Measurements from ENCODE around the gene OR1D5.

The OR1D5 gene

GRCh38 chr17:3039736-3040135 is 23.7 kb downstream of the OR1D5 start:
- no peak for ATAC-seq
- TF ChIP-seq OSR1 (CRISPR knock-in tag; IDR thresholded peaks at IDR 0.05) = no peak
- no peak for TF ChIP-seq SNAI2 (CRISPR knock-in tag; IDR thresholded peaks at IDR 0.05)
- TF ChIP-seq CSRNP3 (CRISPR knock-in tag; IDR thresholded peaks at IDR 0.05) = no peak
- no peak for TF ChIP-seq PATZ1 (CRISPR knock-in tag; IDR thresholded peaks at IDR 0.05; ENCODE audit: borderline replicate concordance)
- no peak for TF ChIP-seq ZFP30 (CRISPR knock-in tag; IDR thresholded peaks at IDR 0.05)
- no peak for TF ChIP-seq CREB5 (CRISPR knock-in tag; IDR thresholded peaks at IDR 0.05; ENCODE audit: low read depth)
- no peak for TF ChIP-seq ARNTL (CRISPR knock-in tag; IDR thresholded peaks at IDR 0.05; ENCODE audit: borderline replicate concordance, low read depth)
- TF ChIP-seq POU6F1 (CRISPR knock-in tag; IDR thresholded peaks at IDR 0.05; ENCODE audit: borderline replicate concordance, low read depth) = no peak
- no peak for TF ChIP-seq ZNF8 (CRISPR knock-in tag; IDR thresholded peaks at IDR 0.05)
- TF ChIP-seq ZNF565 (CRISPR knock-in tag; conservative IDR thresholded peaks at IDR 0.05; ENCODE audit: low read depth) = no peak
- TF ChIP-seq CSDC2 (CRISPR knock-in tag; IDR thresholded peaks at IDR 0.05) = no peak
- no peak for TF ChIP-seq ZFP3 (CRISPR knock-in tag; IDR thresholded peaks at IDR 0.05)
- no peak for TF ChIP-seq BACH2 (CRISPR knock-in tag; IDR thresholded peaks at IDR 0.05; ENCODE audit: borderline replicate concordance)
- no peak for TF ChIP-seq TCF4 (CRISPR knock-in tag; IDR thresholded peaks at IDR 0.05; ENCODE audit: borderline replicate concordance)
- TF ChIP-seq TOX (CRISPR knock-in tag; IDR thresholded peaks at IDR 0.05; ENCODE audit: borderline replicate concordance) = no peak
- no peak for TF ChIP-seq ZNF70 (CRISPR knock-in tag; IDR thresholded peaks at IDR 0.05)
- no peak for TF ChIP-seq TSHZ2 (CRISPR knock-in tag; IDR thresholded peaks at IDR 0.05)
- no peak for TF ChIP-seq ISL1 (CRISPR knock-in tag; IDR thresholded peaks at IDR 0.05)
- TF ChIP-seq ZC3H10 (CRISPR knock-in tag; IDR thresholded peaks at IDR 0.05) = no peak

- TF ChIP-seq TCF4 (CRISPR knock-in tag; IDR thresholded peaks at IDR 0.05; ENCODE audit: borderline replicate concordance) = no peak
- no peak for TF ChIP-seq BACH2 (CRISPR knock-in tag; IDR thresholded peaks at IDR 0.05; ENCODE audit: borderline replicate concordance)
- no peak for TF ChIP-seq ZNF70 (CRISPR knock-in tag; IDR thresholded peaks at IDR 0.05)
- TF ChIP-seq ARNTL (CRISPR knock-in tag; IDR thresholded peaks at IDR 0.05; ENCODE audit: borderline replicate concordance, low read depth) = no peak
- no peak for TF ChIP-seq ZNF8 (CRISPR knock-in tag; IDR thresholded peaks at IDR 0.05)
- TF ChIP-seq TSHZ2 (CRISPR knock-in tag; IDR thresholded peaks at IDR 0.05) = no peak
- no peak for TF ChIP-seq ISL1 (CRISPR knock-in tag; IDR thresholded peaks at IDR 0.05)
- TF ChIP-seq CSDC2 (CRISPR knock-in tag; IDR thresholded peaks at IDR 0.05) = no peak
- TF ChIP-seq ESRRG (CRISPR knock-in tag; IDR thresholded peaks at IDR 0.05) = no peak
- no peak for TF ChIP-seq TOX (CRISPR knock-in tag; IDR thresholded peaks at IDR 0.05; ENCODE audit: borderline replicate concordance)
- TF ChIP-seq OSR1 (CRISPR knock-in tag; IDR thresholded peaks at IDR 0.05) = no peak
- TF ChIP-seq ZFP3 (CRISPR knock-in tag; IDR thresholded peaks at IDR 0.05) = no peak
- no peak for TF ChIP-seq GLIS3 (CRISPR knock-in tag; IDR thresholded peaks at IDR 0.05)
- no peak for TF ChIP-seq CREB5 (CRISPR knock-in tag; IDR thresholded peaks at IDR 0.05; ENCODE audit: low read depth)
- ATAC-seq = peak; percentile 20; the same call in 1 of the 3 replicates
These were observed 24.5 kb downstream of the OR1D5 start for GRCh38 chr17:3038941-3039340.

Measured in SK-N-SH treated with all-trans-retinoic acid at 6 μM for 48 hours (cell line).